HL-60/S4 treated with retinoic acid at 250 ng/mL for 4 days and 3 days (cell line): ENCODE measurements around the gene MRRF.
"Not testable (repeated sequence)": the region's sequence is repeated elsewhere in the genome, so short reads cannot be mapped to it uniquely, and the experiment has no call there.

Experiments
- in situ Hi-C: fragments of 300-500 bp; cut with MboI; formaldehyde crosslinking; loops from 2 replicates; pipeline ENCODE4 v1.7.0; 2022; ENCODE audit warnings: low sequenced_read_pairs

Gene MRRF

DNA sequence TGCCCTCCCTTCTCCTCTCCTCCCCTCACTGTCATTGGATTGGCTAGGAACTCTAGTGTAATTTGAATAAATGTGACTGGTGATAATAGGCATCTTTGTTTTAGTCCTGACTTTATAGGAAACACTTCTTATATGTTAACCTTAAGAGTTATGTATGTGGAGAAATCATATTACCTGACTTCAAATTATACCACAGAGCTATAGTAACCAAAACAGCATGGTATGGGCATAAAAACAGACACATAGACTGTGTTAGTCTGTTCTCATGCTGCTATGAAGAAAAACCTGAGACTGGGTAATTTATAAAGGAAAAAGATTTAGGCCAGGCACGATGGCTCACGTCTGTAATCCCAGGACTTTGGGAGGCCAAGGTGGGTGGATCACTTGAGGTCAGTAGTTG is 9.4 kb downstream of the MRRF start:
- in situ Hi-C loops, result no loop called here

DNA sequence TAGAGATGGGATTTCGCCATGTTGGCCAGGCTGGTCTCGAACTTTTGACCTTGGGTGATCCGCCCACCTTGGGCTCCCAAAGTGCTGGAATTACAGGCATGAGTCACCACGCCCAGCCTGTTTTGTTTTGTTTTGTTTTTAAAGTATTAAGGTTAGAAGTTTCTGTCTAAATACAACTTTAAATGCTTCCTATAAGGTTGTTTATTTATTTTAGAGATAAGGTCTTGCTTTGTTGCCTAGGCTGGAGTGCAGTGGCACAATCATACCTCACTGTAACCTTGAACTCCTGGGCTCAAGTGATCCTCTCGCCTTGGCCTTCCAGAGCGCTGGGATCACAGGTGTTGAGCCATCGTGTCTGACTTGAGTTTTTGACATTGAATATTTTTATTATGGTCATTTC is 11.4 kb downstream of the MRRF start:
- in situ Hi-C loops, result no loop called here

DNA sequence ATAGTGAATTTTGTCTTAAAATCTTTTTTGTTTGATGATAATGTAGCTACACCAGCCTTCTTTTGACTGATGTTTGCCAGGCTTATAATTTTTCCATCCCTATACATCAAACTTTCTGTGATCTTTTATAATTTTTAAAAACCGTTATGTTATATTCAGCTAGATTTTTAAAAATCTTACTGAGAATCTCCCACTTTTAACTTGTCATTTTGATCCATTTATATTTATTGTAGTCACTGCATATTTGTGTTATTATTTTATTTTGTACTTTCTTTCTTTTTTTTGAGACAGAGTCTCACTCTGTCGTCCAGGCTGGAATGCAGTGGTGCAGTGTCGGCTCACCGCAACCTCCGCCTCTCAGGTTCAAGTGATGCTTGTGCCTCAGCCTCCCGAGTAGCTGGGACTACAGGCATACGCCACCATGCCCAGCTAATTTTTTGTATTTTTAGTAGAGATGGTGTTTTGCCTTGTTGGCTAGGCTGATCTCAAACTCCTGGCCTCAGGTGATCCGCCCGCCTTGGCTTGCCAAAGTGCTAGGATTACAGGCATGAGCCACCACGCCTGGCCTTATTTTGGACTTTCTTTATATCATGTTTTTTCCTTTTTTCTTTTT is 12.7 kb downstream of the MRRF start:
- in situ Hi-C loops, result no loop called here

DNA sequence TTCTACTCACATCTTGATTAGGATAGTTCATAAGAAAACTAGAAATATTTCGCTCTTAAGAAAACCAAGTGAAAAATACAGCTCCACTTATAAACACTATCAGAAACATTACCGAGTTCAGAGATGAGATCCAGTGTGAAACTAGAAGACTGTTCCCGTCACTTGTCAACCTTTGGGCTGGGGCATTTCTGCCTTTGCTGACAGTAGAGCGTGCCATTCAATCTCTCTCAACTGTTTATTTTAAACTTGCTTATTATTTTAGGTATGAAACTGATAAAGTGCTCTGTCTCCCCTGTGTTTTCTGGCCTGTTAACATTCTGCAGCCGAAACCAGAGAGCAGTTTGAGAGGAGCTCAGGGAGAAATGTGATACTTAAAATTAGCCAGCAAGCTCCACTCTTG is 16.7 kb downstream of the MRRF start:
- in situ Hi-C loops, result no loop called here

DNA sequence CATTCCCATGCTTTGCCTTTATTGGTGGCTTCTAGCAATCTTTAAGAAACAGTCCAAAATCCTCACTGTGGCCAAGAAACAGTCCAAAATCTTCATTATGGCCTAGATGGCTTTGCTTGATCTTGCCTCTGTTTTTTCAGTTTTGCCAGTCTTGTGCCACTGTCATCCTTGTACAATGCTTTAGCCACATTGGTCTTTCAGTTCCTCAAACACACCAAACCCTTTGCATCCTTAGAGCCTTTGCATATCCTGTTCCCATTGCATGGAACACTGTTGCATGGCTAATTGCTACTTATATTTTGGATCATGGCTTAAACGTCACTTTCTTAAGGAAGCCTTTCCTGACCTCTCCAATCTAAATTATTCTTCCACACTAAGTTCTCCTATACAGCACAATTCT is 22.1 kb downstream of the MRRF start:
- in situ Hi-C loops, result no loop called here

DNA sequence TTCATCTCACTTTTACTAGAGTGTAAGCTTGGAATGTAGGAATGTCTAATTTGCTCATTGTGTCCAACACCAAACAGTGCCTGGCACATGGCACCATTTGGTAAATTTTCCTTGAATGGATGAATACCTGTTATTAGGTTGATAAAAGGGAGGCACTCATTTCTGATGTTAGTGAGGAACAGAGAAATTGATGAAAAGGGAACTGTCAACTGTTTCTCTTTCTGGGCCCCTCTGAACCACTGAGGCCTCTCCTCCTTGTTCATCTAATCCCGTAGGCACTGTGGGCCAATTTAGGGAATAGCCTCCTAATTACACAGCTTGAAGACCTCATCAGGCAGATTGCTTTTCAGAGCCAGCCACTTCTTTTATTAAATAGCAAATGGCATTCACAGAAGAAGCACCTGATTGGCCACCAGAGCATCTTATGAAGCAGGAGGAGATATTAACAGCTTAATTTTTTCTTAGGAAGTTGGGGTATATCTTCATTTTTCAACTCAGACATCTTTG is 22.6 kb downstream of the MRRF start:
- in situ Hi-C loops, result no loop called here

DNA sequence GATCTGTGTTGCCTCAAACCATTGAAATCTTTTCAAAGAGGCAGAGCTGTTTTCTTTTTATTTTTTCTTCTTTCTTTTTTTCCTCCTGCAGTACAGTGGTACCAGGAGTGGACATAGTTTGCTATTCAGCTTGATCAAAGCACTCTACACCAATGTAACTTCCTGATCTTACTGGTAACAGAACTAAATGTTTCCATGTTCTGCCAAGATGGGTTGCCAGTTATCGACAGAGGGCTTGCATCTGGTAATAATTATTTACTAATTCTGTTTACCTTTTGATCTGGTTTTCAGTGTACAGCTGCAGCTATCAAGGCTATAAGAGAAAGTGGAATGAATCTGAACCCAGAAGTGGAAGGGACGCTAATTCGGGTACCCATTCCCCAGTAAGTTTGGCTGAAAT is 26.8 kb downstream of the MRRF start:
- in situ Hi-C loops, result no loop called here

DNA sequence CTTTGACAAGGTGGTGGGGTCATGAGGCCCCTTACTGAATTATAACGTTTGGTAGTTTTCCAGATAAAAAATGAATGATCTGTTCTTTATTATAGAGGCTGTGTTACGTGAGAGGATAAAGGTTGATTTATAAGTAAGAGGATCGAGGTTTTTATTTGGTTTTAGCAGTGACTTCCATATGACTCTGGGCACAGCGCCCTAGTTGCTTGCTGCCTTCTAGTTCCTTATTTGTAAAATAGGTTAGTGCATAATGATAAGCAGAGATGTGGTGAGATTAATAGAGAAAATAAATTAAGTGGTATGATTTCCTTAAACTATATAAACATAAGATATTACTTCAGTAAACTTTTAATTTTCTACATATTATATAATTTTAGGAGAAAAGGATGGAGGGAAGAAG is 29.8 kb downstream of the MRRF start:
- in situ Hi-C loops, result no loop called here

DNA sequence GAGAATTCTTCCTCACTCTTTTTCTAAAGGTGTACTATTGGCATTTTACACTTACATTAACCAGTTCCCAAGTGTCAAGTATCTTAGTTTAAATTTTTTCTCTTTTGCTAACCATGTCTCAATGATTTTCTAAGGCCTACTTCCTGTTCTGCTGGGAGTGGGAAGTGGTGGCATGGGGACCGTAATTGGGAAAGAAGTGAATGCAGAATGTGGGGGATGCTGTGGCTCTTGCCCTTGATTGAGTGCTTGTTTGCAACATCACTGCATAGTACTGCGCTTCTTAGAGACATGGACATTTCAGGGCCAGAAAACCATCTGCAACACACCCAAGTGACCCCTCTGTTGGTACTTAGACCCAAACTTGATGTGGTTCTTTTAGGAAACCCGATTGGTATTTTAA is 32.8 kb downstream of the MRRF start:
- in situ Hi-C loops, result no loop called here

DNA sequence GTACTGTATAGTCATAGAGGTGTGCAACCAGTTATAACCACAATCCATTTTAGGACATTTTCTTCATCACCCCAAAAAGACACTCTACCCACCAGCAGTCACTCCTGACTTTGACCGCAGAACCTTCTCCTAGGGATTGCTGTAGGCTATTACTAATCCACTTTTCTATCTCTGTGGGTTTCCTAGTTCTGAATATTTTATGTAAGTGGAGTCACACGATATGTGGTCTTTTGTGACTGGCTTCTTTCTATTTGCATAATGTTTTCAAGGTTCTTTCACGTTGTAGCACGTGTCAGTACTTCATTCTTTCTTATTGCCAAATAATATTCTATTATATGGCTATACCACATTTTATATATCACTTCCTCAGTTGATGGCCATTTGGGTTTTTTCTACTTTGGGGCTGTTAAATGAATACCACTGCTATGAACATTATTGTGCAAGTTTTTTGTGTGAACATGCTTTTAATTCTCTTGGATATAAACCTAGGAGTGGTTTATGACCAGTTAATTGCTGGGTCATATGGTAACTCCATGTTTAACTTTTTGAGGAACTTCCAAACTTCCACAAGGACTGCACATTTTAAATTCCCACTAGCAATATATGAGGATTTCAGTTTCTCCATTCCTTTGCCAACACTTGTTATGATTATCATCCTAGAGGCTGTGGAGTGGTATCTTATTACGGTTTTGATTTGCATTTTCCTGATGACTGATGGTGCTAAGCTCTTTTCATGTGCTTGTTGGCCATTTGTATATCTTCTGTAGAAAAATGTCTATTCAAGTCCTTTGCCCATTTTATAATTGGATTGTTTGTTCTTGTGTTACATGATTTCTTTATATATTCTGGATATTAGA is 37.8 kb downstream of the MRRF start:
- in situ Hi-C loops, result no loop called here

DNA sequence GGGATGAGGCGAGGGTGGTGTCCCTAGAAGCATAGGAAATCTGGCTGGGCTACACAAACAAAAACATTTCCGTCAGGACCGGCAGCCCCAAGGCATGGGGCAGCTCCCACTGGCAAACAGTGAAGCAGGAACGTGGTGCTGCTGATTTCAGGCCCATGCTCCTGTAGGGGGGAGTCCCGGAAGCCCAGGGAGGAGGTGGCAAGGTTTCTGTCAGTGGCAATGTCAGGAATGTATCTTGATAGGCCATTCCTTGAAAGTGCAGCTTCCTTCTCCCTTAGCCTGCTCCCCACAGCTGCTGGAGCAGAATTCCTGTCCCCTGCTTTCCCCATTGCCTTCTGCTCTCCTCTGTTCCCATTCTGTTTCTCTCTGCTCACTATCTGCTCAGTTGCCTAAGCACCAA is 42.4 kb downstream of the MRRF start:
- in situ Hi-C loops, result no loop called here

DNA sequence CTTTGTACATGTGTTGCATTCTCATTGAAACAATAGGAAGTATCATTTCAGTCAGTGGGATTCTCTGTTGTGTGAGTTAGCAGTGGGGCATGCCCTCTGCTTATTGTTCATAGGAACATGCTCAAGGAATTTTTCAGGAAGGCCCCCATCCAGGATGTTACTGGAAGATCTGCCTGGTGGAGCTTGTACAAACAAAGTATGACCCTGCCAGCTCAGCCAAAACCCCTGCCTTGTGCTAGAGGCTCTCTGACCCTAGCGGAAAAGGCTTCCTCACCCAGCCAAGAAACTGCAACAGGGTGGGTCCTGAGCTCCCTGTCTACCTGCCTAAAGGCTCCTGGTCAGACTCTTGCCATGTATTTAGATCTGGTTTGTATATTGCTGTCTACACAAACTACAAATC is 43.2 kb downstream of the MRRF start:
- in situ Hi-C loops, result no loop called here

DNA sequence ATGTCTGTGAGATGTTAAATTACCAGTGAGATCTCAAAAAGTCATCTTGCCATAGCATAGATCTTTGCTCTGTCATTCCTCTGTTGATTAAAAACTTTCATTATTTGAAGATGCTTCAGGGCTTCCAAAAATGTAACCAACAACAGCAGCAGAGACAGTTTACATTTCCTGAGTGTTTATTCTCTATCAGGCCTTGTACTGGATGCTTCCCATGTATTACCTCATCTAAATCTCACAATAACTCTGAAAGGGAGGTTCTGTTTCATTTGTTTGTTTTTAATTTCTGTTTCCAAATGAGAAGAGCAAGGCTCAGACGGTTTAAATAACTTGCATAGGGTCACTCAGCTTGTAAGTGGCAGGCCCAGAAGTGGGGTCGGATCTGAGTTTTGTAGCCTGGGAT is 45.2 kb downstream of the MRRF start:
- in situ Hi-C loops, result no loop called here

DNA sequence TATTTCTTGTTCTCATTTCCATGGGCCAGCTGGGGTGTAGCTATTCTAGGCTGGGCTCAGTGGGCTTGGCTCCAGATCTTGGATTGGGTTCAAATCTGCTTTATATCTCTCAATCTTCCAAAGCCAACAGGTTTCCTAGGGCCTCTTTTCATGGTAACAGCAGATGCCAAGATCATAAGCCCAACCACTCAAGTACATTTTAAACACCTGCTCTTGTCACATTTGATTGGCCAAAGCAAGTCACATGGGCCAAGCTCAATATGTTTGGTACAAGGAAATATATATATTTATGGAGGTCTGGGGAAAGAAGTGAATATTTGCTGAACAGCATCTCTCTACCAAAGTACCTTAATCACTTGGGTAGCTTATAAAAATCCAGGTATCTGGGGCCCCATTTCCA is 49.5 kb downstream of the MRRF start:
- in situ Hi-C loops, result no loop called here

DNA sequence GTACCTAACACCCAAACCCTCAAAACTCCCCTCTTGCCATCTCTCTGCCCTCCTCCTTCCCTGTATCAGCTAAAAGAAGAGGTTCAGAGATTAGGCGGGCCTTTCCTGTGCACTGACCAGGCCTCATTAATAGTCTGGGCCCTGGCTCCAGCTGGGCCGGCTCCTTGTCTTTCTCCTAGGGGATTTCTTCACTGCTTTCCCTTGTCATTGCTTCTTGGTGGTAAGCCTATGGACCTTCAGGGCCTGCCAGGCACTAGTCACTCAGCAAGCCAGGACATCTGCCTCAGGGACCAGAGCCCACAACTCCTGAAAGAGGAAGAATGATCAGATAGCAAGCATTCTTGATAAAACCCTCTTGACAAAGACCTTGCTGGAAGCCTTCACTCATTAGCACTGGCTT is 50.9 kb downstream of the MRRF start:
- in situ Hi-C loops, result no loop called here

DNA sequence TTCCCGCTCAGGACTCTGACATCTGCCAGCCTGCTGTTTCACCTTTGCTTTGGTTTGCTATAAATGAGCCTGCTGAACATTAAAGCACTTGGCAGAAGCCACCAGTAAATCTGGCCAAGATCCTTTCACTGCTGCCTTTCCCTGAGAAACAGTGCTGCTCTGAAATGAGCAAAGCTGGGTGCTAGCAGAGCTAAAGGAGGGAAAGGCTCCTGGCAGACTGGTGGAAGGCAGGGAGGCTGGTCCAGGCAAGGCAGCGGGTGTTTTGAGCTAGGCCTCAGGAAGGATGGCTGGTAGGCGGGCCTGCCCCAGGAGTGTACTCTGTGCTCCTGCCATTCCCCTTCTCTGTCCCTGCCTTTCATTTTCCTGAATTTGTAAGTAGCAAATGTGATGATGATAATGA is 53.6 kb downstream of the MRRF start:
- in situ Hi-C loops, result no loop called here

DNA sequence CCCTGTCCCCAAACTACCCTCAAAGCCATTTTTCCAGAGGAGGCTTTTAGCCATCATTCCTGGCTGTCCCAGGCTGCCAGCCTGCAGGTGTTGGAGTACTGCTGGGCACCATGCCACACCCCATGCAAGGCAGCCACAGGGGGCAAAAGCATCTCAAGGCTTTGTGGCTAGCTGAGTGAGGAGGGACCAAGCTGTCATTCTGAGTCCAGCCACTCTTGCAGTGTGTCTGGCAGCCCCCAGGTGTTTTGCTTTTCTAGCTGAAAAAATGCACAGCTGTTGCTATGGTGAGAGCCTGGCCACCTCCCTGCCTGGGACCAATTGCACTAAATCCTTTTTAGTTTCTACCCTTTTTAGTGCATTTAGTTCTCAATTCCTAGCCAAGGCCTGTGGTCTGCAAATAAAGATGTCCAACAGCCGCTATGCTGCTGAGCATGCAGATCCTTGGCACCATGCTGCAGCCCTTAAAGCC is 55.8 kb downstream of the MRRF start:
- in situ Hi-C loops, result no loop called here

DNA sequence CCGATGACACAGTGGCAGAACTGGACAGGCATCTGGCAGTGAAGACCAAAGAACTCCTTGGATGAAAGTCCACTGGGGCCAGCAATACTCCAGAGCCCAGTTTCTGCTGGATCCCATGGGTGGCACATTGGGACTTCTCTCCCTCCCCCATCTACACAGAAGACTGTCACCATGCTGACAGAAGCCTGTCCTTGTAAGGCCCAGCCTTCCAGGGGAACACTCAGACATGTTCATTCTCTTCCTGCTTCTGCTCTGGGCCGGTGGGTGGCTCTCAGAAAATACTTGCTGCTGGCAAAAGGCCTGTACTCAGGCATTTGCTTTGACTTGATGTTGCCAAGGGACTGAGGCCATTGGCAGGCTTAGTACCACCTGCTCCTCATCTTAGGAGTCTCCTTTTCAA is 57.9 kb downstream of the MRRF start:
- in situ Hi-C loops, result no loop called here

DNA sequence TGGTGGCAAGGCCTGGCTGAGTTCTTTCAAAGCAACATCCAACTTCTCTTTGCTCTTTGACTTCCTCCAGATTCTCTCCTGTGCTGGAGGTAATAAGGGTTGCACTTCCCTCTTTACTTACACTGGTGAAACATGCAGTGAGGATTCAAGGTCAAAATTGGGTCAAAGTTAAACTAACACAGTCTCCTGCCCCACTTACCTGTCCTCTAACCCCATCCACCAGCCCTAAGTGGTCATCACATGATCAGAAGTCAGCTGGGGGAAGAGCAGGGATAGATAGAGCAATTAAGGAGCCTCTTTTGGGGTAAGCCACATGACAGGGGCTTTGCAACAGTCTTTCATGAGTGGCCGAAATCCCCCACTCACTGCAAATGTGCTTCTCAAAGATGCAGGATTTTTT is 60.0 kb downstream of the MRRF start:
- in situ Hi-C loops, result not testable (repeated sequence)

DNA sequence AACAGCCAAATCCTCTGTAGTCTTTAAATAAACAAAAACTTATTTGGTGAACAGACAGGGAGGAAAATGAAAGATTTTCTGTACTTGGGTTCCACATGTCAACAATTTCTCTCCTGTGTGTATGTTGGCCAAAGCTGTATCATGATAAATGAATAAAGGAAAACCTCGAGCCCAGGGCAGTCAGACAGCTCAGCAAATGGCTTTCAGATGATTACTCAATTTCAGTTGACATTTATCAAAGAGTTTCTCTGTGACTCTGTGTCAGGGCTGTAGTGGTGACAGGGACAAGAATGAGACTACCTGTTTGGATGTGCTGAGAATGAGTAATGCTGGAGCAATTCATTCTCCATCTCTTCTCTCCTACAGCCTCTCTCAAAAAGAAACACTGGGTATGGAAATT is 60.4 kb downstream of the MRRF start:
- in situ Hi-C loops, result no loop called here

DNA sequence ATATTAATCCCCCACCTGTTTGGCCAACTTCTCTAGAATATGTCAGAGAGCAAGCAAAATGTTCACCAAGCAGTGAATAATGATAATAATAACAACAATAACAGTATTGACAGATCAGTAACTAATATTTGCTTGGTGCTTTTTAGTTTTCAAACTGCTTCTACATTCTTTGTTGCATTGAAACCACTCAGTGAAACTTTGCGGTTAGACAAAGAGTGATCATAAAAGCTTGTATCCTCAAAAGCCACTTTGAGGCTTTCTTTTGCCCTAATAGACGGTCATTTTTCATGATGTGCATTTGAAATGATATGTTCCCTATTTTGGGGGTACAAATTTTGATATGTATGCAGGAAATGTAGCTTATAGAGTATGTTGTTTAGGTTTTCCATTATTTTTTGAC is 62.5 kb downstream of the MRRF start:
- in situ Hi-C loops, result no loop called here

DNA sequence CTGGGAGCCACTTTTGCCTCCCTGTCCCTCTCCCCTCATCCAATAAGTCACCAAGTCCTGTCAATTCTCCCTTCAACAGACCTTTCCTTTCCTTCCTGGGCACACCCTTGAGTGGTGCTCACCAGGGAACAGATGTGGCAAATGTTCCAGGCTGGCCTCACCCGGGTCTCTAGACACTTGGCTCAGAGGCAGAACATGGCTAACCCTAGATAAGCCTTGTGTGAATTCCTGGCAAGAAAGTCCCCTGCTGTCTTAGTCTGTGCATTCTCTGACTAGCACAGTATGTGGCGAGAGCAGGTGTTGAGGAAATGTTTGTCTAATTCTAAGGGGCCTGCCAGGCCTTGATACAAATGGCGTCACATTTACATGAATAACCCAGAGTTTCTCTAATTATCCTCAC is 64.9 kb downstream of the MRRF start:
- in situ Hi-C loops, result no loop called here
